Keratinocyte (primary cell): ENCODE data around the gene STX7. TPM values are rescaled to one million over a fixed set of nuclear protein-coding genes. Genes with fewer than 3 reads are reported as not detected.

Experiments used
- DNase-seq: peaks from one replicate; pipeline ENCODE4 v3.0.0-alpha.2; 2011; ENCODE audit warnings: low read depth, missing footprints, low spot score
- FAIRE-seq: peaks from 2 replicates; lab custom pipeline; 2011; peaks lifted over from hg19 to GRCh38; lab: Jason Lieb, UNC
- H2AFZ ChIP-seq: 2 replicates; pipeline ENCODE4 v1.6.0; 2012; ENCODE audit warnings: low read length, control low read depth, inconsistent platforms; ENCODE audit not compliant: control insufficient read depth
- H3K27ac ChIP-seq: 2 replicates; pipeline ENCODE4 v1.5.1; 2011; ENCODE audit warnings: low read length; ENCODE audit not compliant: control insufficient read depth, insufficient read depth
- H3K27me3 ChIP-seq: 3 replicates; pipeline ENCODE4 v1.6.0; 2011; ENCODE audit warnings: low read length; ENCODE audit not compliant: control insufficient read depth, insufficient read depth; ENCODE audit errors: extremely low read depth
- H3K36me3 ChIP-seq, 2 experiments: 2 replicates in 1 of 2; 3 replicates in 1 of 2; pipeline ENCODE4 v1.5.1; 2011; ENCODE audit warnings: low read length in 2 of 2, mild to moderate bottlenecking in 1 of 2; ENCODE audit not compliant: control insufficient read depth in 2 of 2, insufficient read depth in 2 of 2; ENCODE audit errors: extremely low read depth in 1 of 2
- H3K4me1 ChIP-seq: 3 replicates; pipeline ENCODE4 v1.5.1; 2011; ENCODE audit warnings: low read length; ENCODE audit not compliant: control insufficient read depth, insufficient read depth; ENCODE audit errors: extremely low read depth
- H3K4me2 ChIP-seq: 3 replicates; pipeline ENCODE4 v1.6.0; 2011; ENCODE audit warnings: low read depth, low read length; ENCODE audit not compliant: control insufficient read depth, insufficient read depth; ENCODE audit errors: extremely low read depth
- H3K4me3 ChIP-seq, 3 experiments: fragments of 200-600 bp in 1 of 3; sonication (generic) in 1 of 3; 2 replicates in 2 of 3; 3 replicates in 1 of 3; pipeline ENCODE4 v1.5.1; 2011 to 2016; ENCODE audit warnings: low read length in 3 of 3, mild to moderate bottlenecking in 3 of 3, control low read depth in 2 of 3, inconsistent platforms in 1 of 3, low read depth in 1 of 3, mixed read lengths in 1 of 3, mixed run types in 1 of 3, moderate library complexity in 1 of 3; ENCODE audit not compliant: control insufficient read depth in 2 of 3, insufficient read depth in 2 of 3; ENCODE audit errors: extremely low read depth in 1 of 3
- H3K79me2 ChIP-seq: 2 replicates; pipeline ENCODE4 v1.6.0; 2012; ENCODE audit warnings: low read length; ENCODE audit not compliant: control insufficient read depth, insufficient read depth
- H3K9ac ChIP-seq: 3 replicates; pipeline ENCODE4 v1.6.0; 2011; ENCODE audit warnings: low read length; ENCODE audit not compliant: control insufficient read depth, insufficient read depth; ENCODE audit errors: extremely low read depth
- H3K9me1 ChIP-seq: 3 replicates; pipeline ENCODE4 v1.6.0; 2011; ENCODE audit warnings: low read length; ENCODE audit not compliant: control insufficient read depth, insufficient read depth; ENCODE audit errors: extremely low read depth
- H3K9me3 ChIP-seq: 2 replicates; pipeline ENCODE4 v1.5.1; 2012; ENCODE audit warnings: low read depth, low read length; ENCODE audit not compliant: control insufficient read depth
- H4K20me1 ChIP-seq: 3 replicates; pipeline ENCODE4 v1.6.0; 2011; ENCODE audit warnings: low read length; ENCODE audit not compliant: control insufficient read depth, insufficient read depth; ENCODE audit errors: extremely low read depth
- EZH2 ChIP-seq: IDR thresholded peaks from one replicate; pipeline ENCODE4 v1.6.1; 2012; ENCODE audit warnings: inconsistent platforms, mild to moderate bottlenecking, low read length, moderate library complexity
- dilution Hi-C: fragments of 300-500 bp; cut with MboI; formaldehyde crosslinking; loops from one replicate; pipeline ENCODE4 v1.7.0; 2020; ENCODE audit warnings: low sequenced_read_pairs; ENCODE audit not compliant: extremely low pct_ligation_motif_present
- polyA plus RNA-seq, 5 experiments: library from polyadenylated mRNA; depleted of rRNA in 3 of 5; stranded (reverse) in 3 of 5; stranded (forward) in 1 of 5; unstranded in 1 of 5; fragments of >200 nt; gene quantifications; 1 replicate in 1 of 5; 2 replicates in 3 of 5; 3 replicates in 1 of 5; pipeline versions ENCODE4 v1.2.1 to v1.2.3, GENCODE V29; 2011 to 2012; ENCODE audit warnings: missing spikeins in 2 of 5, low read depth in 1 of 5, low replicate concordance in 1 of 5
- TF ChIP-seq, protein P1 (sequence below), 3 experiments: IDR thresholded peaks in 1 of 3; conservative IDR thresholded peaks in 1 of 3; optimal IDR thresholded peaks in 1 of 3; 2 replicates in 2 of 3; 3 replicates in 1 of 3; pipeline versions ENCODE3 to v1.5.1; 2011; ENCODE audit warnings: low read length in 3 of 3, mild to moderate bottlenecking in 3 of 3, moderate library complexity in 2 of 3, control low read depth in 1 of 3, inconsistent platforms in 1 of 3; ENCODE audit not compliant: insufficient read depth in 2 of 3; ENCODE audit errors: extremely low read depth in 1 of 3

STX7 gene
- polyA plus RNA-seq, 1 donor (not counting 4 experiments of a cell fraction or from before 2014, with no cell fraction given), result 41.0 TPM

GRCh38 chr6:132466952-132467351 is 46.0 kb downstream of the STX7 start:
- dilution Hi-C loops, result no loop called here
- Histone ChIP-seq H2AFZ (no peak overlapping the region), H3K27me3 (no peaks in the 10 kb centered on the region), H3K79me2 (no peaks in the 10 kb centered on the region), H4K20me1 (no peaks in the 10 kb centered on the region), H3K27ac (no peak overlapping the region), H3K4me2 (no peak overlapping the region), H3K9ac (no peak overlapping the region), H3K4me1 (no peaks in the 10 kb centered on the region), H3K4me3 (no peak overlapping the region), H3K9me1 (no peaks in the 10 kb centered on the region), H3K36me3 (peaks cover 8% of the 10 kb centered on the region in 2 experiments), H3K9me3 (no peaks in the 10 kb centered on the region)
- DNase-seq (no peak), FAIRE-seq (no peak)
- TF ChIP-seq, protein P1, sequence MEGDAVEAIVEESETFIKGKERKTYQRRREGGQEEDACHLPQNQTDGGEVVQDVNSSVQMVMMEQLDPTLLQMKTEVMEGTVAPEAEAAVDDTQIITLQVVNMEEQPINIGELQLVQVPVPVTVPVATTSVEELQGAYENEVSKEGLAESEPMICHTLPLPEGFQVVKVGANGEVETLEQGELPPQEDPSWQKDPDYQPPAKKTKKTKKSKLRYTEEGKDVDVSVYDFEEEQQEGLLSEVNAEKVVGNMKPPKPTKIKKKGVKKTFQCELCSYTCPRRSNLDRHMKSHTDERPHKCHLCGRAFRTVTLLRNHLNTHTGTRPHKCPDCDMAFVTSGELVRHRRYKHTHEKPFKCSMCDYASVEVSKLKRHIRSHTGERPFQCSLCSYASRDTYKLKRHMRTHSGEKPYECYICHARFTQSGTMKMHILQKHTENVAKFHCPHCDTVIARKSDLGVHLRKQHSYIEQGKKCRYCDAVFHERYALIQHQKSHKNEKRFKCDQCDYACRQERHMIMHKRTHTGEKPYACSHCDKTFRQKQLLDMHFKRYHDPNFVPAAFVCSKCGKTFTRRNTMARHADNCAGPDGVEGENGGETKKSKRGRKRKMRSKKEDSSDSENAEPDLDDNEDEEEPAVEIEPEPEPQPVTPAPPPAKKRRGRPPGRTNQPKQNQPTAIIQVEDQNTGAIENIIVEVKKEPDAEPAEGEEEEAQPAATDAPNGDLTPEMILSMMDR (optimal IDR thresholded peaks at IDR 0.05 in 1 of 3, IDR thresholded peaks at IDR 0.05 in 1 of 3, conservative IDR thresholded peaks at IDR 0.05 in 1 of 3; ENCODE audit: extremely low read depth in 1 of 3, insufficient read depth in 2 of 3, low read length in 3 of 3), result no peak
- no peak for TF ChIP-seq EZH2

DNA sequence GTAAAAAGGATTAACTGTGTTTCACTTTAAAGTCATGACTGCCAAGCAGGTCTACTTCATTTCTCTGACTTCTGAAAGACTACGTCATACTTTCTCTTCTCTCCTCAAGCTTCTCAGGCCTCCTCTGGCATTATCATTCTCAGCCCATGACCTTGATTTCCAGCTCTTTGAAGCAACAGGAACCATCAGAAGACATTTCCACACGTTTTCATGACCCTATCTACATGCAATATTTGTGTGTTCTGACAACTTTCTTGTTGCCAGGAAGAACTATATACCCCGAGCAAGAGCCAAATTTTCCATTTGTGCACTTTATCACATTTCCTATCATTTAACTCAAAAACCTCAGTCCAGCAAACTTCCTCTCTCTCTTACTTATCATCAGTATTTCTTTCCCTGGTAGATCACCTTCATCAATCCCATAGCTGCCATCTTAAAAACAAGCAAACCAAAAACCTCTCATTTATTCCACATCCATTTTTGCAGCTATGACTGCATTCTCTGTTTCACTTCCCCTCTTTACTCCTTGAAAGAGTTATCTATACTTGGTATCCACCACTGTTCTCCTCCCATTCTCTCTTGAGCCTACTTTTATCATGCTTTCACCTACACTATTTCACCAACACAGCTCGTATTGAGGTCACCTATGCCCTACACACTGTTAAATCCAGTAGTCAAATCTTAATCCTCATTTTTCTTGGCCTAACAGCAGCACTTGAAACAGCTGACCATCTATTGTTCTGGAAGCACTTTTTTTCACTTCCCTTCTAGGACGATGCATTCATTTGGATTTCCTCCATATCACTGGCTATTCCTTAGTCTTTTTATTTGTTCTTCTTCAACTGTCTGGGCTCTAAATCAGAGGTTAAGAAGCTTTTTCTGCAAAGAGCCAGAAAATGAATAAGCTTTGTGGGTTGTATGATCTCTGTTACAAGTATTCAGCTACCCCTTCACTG is 47.1 kb downstream of the STX7 start:
- H3K4me3 ChIP-seq, result no peak overlapping the region
- TF ChIP-seq EZH2, result no peak
- TF ChIP-seq, protein P1 (optimal IDR thresholded peaks at IDR 0.05 in 1 of 3, IDR thresholded peaks at IDR 0.05 in 1 of 3, conservative IDR thresholded peaks at IDR 0.05 in 1 of 3; ENCODE audit: extremely low read depth in 1 of 3, insufficient read depth in 2 of 3, low read length in 3 of 3), result no peak
- dilution Hi-C loops, result no loop called here
- H3K27ac ChIP-seq, result no peak overlapping the region
- no peak overlapping the region for H2AFZ ChIP-seq
- H3K4me1 ChIP-seq, result no peaks in the 10 kb centered on the region
- no peak overlapping the region for H3K9ac ChIP-seq
- H3K27me3 ChIP-seq, result no peaks in the 10 kb centered on the region
- no peaks in the 10 kb centered on the region for H3K9me3 ChIP-seq
- no peak for FAIRE-seq
- no peaks in the 10 kb centered on the region for H3K9me1 ChIP-seq
- H3K36me3 ChIP-seq, result peaks cover 7 to 10% of the 10 kb centered on the region in 2 experiments
- DNase-seq, result no peak
- no peaks in the 10 kb centered on the region for H4K20me1 ChIP-seq
- no peak overlapping the region for H3K4me2 ChIP-seq
- H3K79me2 ChIP-seq, result no peaks in the 10 kb centered on the region
